NCI-H82 treated with DMSO at 0.1 percent for 48 hours (cell line): Measurements from ENCODE around the gene IL18.
A peak's percentile ranks its signal among the peaks of the same experiment; 100 is the strongest.
"Not testable (repeated sequence)": the region's sequence is repeated elsewhere in the genome, so short reads cannot be mapped to it uniquely, and the experiment has no call there.

ENCODE experiments used
- DNase-seq: peaks from one replicate; lab custom pipeline; 2025; ENCODE audit not compliant: unreplicated experiment; lab: John Stamatoyannopoulos, UW

IL18 gene

GRCh38 chr11:112172362-112172994 is 8.6 kb upstream of the IL18 start:
- DNase-seq: peak; percentile 35

- no peak for DNase-seq
These were observed 3.3 kb upstream of the IL18 start, which contains the start of gene TEX12 for GRCh38 chr11:112167145-112167544. TEX12 (plus strand) TSS chr11:112167372; CDS start chr11:112169269, 1,897 bp downstream.

GRCh38 chr11:112166562-112166961 is 2.7 kb upstream of the IL18 start:
- no peak for DNase-seq

GRCh38 chr11:112165049-112165448 is 1.2 kb upstream of the IL18 start:
- no peak for DNase-seq

GRCh38 chr11:112162761-112163546 is 940 bp downstream of the IL18 start:
- DNase-seq: no peak

GRCh38 chr11:112162200-112162599 is 1.7 kb downstream of the IL18 start:
- DNase-seq: not testable (repeated sequence)

- DNase-seq: no peak
These were observed 2.9 kb downstream of the IL18 start for GRCh38 chr11:112161012-112161411.

GRCh38 chr11:112160091-112160848 is 3.6 kb downstream of the IL18 start:
- DNase-seq: no peak

GRCh38 chr11:112159098-112160065 is 4.5 kb downstream of the IL18 start:
- DNase-seq: no peak

- DNase-seq: no peak
These were observed 6.7 kb downstream of the IL18 start for GRCh38 chr11:112156956-112157766.

GRCh38 chr11:112156153-112156955 is 7.5 kb downstream of the IL18 start:
- no peak for DNase-seq

GRCh38 chr11:112150517-112150916 is 13.4 kb downstream of the IL18 start:
- DNase-seq: no peak

GRCh38 chr11:112143597-112143996 is 20.3 kb downstream of the IL18 start:
- DNase-seq: no peak

- no peak for DNase-seq
These were observed 29.4 kb downstream of the IL18 start for GRCh38 chr11:112134473-112134872.

GRCh38 chr11:112132737-112133136 is 31.2 kb downstream of the IL18 start:
- DNase-seq: no peak

- no peak for DNase-seq
These were observed 34.2 kb downstream of the IL18 start for GRCh38 chr11:112129656-112130055.

- no peak for DNase-seq
These were observed 35.3 kb downstream of the IL18 start for GRCh38 chr11:112128483-112129121.

GRCh38 chr11:112127056-112127455 is 36.8 kb downstream of the IL18 start:
- no peak for DNase-seq
